SKM-1 (cell line): ENCODE data around the gene FLCN.

Experiments
- DNase-seq: peaks from one replicate; lab custom pipeline; 2025; ENCODE audit not compliant: unreplicated experiment; lab: John Stamatoyannopoulos, UW

FLCN gene

DNA sequence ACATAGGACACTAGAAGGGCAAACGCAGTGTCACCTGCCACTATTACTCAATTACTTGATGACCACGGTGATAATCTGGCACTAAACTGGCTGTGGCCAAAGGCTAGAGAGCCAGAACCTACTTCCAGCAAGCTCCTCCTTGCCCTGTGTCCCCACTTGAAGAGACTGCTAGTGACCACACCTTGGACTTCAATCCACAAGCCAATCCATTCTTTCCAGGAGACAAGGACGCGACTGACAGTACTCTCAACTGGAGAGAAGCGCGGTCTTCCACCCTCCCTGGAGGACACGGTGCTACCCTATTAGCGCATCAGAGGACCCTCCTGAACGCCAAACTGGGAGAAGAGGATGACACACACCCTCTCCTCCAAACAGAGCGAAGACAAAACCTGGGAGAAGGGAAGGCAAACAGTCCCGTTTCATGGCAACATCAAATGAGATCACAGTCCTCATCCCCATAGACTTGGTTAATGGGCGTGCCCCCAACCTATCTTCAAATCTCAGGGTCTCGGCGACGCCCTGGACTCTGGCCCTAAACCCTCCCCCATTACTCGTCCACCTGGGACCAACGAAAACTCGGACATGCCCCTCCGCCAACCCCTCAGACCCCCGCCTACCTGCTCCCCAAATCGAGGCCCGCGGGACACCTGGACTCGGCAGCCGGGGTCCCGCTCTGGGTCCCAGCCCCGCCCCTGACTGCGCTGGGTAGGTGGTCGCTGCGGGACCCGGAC, 508 bp downstream of the FLCN start:
- no peak for DNase-seq

DNA sequence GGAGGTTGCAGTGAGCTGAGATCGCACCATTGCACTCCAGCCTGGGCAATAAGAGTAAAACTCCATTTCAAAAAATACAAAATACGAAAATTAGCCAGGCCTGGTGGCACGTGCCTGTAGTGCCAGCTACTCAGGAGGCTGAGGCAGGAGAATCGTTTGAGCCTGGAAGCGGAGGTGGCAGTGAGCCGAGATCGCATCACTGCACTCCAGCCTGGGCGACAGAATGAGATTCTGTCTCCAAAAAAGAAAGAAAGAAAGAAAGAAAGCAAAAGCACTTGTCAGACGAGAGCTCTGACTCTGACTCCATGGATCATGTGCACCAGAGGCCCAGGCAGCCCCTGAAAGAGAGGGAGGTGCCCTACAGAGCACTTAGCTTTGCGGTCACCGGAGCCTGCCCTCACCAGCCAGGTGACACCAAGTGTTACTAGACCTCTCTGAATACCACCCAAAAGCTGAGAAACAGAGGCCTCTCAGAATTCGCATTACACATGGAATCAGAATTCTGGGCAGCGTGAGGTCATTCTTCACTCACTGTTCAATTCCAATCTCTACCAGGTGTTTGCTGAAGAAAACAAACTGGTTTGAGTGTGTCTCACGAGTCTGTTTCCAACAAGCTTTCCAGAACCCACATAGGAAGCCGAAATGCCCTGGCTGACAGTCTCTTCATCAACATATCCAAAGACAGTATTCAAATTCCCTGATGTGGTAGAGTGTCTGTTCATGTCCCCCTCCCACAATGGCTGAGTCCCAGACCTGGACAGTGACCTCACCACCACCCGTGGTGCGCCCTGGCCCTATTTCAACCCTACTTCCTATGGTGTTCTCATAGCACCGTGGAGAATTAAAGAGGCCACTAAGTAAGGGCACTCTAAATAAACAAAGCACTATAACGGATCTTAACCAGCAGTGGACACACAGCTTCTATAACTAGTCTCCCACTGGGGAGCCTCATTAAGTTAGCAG, 1.5 kb downstream of the FLCN start:
- no peak for DNase-seq

DNA sequence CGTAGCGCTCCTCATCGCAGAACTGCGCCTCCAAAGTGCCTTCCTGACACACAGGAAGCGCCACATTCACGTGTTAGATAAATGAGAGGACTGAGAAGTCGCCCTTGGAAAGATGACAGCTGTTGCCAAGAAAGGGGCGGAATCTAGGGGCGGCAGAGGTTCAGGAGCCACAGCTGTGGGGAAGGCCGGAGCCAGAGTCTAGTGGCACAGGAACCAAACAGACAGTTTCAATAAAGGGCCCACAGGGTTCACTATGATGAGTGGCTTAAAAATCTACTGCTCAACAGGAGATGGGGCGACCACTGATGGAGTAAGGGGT, 4.7 kb downstream of the FLCN start:
- no peak for DNase-seq

DNA sequence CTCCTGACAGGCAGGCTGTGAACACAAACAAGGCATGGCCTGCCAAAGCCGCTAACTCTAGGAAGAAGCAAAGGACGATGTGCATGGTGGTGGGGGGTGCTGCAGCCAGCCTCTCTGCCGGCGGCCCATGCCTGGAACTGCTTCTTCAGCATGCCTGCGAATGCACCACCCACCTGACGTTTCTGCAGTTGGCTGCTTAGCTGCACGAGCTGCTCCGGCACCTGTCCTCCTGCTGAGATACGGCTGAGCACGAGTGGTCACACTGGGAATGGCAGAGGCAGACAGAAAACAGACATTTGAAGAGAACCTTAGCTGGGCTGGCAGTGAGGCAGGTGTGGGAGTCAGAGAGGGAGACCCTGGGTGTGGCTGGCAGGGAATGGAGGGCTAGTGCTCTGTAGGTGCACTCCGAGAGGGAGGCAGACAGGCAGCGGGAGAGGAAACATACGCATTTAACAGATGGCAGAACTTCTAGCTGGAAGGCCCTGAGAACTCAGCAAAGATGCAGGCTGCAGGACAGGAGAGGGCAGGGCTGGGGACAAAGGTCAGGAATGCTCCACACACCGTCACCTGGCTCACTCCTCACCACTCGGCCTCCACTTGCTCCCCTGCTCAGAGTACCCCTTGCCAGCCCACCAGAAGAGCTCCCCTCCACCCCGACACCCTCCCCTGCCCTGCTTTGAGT, 5.2 kb downstream of the FLCN start:
- DNase-seq: no peak

DNA sequence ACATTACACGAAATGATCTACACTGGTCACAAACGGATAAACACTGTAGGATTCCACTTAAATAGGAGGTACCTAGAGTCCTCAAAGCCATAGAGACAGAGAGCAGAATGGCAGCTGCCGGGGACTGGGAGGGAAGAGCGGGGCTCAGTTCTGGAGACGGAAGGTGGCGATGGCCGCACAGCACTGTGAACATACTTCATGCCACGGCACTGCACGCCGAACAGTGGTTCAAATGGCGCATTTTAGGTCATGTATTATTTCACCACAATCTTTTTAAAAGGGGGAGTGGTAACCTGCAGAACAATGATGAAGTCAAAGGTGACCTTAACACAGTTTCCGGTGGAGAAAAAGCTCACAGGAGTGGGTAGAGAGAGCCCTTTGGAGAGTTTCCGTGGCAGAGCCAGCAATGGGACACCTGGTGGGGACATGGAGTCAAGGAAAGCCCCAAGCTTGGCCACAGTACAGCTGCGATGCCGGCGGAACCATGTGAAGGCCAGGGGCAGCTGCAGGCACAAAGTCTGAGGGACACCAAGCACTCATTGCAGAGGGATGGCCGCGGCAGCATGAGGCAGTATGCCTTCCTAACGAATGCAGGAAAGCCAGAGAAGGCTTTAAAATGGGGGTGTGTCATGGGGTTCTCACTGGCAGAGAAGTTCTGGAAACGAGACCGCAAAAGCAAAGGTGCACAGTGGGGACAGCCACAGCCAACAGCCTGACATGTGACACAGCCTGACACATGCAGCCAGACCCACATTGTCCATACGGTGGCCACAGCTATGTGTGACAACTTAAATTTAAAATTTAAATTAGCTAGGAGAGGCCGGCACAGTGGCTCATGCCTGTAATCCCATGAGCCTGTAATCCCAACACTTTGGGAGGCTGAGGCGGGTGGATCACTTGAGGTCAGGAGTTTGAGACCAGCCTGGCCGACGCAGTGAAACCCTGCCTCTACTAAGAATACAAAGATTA, 7.3 kb downstream of the FLCN start:
- no peak for DNase-seq

DNA sequence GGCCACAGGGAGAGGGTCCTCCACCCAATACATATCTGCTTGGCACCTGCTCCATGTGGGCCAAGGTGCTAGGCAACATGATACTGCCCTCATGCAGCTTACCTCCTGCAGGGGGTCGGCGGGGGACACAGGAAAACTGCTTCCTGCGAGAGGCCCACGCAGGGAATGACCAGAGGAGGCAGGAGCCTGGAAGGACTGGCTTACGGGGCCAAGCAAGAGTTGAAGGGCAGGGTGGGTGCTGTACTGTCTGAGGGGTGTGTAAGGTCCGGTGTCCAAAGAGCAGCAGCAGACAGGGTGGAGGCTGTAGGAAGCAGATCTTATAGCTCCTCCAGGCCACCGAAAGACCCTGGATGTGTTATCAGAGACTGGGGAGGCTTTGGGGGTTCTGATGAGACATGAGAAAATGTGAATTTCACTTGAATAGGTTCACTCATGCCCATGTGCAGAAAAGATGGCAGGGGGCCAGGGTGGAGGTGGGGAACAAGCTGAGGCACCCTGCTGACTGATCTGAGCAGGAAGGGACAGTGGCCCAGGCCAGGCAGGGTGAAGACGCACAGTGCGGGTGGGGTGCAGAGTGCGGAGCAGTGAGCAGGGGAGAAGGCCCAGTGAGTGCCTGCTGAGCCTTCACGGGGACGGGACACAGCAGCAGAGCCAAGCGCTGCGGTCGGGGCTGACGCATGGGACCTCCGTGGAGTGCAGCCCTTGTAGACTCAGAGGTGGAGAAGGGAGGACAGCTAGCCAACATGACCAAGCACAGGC, 8.3 kb downstream of the FLCN start:
- no peak for DNase-seq

DNA sequence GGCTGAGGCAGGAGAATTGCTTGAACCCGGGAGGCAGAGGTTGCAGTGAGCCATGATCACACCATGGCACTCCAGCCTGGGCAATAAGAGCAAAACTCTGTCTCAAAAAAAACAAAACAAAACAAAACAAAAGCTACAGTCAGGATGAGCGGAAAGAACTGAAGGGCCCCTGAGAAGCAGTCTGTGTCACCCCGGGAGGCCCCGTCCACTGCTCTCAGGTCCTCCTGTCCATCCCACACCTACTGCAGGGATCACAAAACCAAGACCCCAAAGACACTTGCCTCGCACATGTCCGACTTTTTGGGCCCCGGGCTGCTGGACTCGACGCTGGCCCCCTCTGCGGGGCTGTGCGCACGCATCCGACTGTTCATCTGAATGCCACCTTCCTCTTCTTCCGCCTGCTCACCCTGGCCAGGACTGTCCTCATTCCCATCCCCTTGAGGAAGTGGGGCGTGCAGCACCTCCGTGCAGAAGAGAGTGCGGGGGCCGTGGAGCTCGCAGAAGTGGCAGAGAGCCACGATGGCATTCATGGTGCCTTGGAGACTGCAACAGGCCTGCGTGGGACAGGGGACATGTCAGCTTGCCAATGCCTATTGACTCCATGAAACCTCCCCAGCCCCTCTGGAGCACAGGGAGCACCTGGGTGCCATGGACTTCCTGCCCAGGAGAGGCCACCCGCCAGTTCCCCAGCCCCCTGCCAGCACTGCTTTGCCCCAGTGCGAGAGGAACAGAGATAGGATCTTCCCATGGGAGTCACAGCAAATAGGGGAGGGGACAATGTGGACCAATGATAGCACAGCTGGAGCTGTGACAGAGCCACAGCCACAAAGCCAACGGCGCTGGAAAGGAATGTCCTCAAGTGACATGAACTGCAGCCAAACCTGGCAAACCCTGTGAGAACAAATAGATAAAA, 9.1 kb downstream of the FLCN start:
- DNase-seq: no peak

DNA sequence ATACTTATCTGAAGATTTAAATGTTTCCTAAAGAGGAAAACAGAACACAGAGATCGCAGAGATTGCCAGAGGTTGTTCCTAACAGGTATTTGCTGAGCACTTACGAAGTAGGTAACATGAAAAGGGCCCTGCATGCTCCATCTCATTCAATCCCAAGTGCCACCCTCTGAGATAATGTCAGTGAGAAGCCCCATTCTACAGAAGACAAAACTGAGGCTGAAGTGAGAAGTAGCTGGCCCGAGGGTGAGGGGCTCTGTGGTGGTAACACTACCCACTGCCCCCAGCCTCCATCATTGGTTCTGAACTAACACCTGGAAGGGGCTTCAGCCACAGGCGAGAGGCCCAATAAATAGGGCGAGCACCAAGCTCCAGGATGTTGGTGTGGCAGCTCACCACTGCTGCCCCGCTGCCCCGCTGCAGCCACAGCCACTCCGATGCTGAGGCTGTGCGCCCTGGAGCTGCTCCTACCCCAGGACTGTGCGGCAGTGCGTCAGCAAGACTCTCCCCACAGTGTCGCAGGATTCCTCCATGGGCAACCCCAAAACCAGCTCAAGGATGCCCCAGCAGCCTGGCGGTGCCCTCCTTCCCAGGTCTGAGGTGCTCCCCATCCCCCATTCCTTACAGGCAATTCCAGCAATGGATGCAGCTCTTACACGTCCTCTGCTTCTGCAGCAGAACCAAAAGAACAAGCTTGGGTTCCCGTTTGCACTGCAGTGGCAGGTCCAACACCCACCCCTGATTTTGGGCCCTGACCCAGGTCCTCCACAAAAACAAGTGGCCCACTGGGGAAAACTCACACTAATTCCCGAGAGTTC, 10.3 kb downstream of the FLCN start:
- no peak for DNase-seq

DNA sequence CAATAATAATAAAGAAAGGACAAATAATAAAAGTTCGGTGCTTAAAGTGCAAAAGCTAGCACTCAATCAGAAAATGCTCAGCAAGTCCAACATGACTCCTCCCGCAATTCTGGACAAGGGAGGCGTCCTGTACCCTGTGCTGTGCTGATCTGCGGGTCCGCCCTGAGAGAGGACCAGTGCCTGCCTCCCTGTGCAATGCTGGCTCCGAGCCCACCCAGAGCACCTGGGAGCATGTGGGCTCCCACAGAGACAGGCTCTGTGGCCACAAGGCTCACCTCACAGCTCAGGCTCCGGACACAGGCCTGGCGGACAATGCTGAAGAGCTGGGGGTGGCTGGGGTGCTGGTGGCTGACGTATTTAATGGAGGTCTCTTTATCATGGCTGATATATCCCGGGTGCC, 11.1 kb downstream of the FLCN start:
- DNase-seq: no peak

DNA sequence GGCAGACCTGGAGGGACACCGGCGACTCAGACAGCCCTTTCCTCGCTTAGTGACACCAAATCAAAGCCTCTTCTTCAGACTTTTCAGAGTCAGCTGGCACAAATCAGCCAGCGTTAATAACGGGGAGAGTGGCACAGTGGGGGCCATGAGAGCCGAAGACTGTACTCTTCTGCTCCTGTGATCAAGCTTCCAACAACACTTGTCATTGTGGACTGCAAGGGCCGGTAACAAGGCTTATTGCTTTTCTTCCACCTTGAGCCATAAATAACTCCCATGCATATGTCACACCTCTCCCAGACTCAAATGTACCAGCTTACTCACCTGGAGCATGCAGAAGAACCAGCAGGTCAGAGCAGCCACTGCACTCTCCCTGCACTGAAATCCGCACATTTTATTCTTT, 12.8 kb downstream of the FLCN start:
- DNase-seq: no peak

DNA sequence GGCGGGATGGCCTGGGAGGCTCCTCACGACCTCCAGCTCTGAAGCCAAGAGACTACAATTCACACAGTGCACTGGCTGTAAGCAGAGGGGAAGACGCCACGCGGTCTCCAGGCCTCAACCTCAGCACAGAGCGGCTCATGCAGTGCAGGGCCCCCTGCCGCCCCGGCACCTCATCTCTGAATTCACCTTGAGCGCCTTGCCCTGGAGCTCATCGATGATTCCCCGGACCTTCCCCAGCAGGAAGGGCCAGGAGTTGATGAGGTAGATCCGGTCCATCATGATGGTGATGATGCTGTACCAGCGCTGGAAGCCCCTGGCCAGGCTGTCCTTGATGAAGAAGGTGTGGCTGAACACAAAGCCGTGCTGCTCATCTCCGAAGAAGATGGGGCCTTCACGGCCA, 13.2 kb downstream of the FLCN start:
- no peak for DNase-seq

DNA sequence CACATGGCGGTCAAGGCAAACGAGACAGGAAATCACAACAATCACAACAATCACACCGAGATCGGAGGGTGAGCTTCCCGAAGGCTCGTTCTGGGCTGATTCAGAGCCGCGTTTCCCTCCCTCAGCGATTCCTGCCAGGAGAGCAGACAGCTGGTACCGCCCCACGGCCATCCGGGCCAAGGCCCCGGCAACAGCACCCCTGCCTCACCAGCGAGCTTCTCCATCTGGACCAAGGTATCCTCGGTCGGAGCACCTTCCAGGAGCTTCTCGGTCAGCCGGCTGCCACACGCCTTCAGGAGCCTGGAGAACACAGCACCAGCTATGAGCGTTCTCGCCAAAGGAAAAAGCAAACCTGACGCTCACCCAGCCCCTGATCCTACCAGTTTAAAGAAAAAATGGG, 15.6 kb downstream of the FLCN start:
- no peak for DNase-seq

DNA sequence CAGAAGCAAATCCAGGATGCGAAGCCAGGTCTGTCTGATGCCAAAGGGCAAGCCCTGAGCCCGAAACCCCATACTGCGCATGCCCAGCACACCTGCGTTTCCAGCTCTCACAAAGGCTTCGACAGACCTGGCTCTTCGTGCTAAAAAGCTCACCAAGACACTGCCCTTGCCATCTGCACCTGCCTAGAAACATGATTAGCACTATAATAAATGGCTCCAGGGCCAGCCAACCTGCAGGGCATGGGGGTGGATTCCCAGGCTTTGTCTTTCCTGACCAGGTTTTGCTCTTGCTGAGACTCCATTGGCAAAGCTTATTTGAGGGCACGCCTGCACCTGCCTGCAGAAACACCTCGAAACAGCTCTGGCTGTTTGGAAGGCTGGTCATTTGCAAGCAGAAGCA, 16.4 kb downstream of the FLCN start:
- no peak for DNase-seq

DNA sequence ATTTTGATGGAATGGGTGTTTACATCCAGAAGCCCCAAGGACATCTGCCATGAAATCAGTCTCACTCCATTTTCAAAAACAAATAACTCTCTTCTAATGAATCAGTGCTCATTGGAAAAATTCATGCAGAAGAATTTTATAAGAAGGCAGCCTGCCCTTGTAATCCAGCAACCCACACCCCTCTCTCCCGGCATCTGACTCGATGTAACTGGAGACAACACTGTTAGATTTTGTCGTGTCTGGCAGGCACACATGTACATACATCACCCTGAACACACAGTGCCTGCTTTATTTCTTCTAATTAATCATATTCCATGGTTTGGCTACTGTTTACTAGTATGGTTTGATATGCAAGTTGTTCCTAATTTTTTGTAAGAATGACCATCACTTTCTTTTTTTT, 19.0 kb downstream of the FLCN start:
- DNase-seq: no peak

DNA sequence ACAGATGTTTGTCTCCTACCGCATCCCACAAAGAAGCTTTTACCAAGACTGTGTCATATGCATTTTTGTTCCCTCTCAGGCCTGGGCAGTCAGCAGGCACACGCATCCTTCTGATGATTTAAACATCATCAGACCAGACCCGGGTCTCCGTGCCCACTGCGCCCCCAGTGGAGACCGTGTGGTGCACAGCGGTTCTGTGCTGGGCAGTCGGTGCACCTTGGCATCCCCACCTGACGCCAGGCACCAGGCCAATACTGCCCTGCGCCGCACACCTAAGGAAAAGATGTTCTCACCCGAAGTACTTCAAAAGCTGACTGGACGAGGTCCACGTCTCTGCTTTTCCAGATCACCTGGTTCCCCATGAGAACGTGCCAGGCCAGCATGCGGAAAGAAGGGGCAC, 20.2 kb downstream of the FLCN start:
- DNase-seq: no peak

DNA sequence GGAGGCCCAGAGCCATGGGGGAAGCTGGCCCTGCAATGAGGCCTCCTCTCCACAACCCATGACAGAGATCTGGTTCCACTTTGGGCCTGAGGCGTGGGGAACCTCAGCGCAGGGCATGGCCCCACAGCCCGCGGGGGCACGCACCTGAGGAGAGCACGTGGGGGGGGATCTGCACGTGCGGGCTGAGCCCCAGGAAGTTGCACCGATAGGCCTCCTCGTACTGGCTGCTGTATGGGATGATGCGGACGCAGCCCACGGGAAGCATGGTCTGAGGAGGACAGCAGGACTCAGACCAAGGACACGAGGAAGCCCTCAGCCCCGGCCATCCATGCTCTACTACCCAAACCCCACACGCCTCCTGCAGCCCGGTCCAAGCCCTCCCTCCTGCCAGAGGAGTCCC, 20.7 kb downstream of the FLCN start:
- no peak for DNase-seq

DNA sequence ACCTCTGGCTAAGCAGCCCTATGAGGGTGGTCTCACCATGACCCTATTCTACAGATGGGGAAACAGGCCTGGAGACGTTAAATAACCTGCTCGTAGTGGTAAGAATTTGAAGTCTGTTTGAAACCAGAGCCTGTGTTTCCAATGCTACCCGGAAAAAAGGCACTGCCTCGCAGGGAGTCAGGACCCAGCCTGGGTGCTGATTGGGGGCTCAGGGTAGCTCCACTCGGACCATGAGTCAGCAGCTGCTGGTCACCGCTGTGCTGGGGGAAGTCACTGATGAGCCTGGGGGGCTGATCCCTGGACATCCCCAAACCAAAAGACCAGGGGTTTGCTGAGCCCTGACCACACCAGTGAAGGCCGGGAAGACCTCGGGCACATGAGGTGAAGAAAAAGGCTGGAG, 21.4 kb downstream of the FLCN start:
- DNase-seq: no peak
